ENCODE measurements around the gene KNTC1.
"Not testable (repeated sequence)": the region's sequence is repeated elsewhere in the genome, so short reads cannot be mapped to it uniquely, and the experiment has no call there.

The KNTC1 gene

DNA sequence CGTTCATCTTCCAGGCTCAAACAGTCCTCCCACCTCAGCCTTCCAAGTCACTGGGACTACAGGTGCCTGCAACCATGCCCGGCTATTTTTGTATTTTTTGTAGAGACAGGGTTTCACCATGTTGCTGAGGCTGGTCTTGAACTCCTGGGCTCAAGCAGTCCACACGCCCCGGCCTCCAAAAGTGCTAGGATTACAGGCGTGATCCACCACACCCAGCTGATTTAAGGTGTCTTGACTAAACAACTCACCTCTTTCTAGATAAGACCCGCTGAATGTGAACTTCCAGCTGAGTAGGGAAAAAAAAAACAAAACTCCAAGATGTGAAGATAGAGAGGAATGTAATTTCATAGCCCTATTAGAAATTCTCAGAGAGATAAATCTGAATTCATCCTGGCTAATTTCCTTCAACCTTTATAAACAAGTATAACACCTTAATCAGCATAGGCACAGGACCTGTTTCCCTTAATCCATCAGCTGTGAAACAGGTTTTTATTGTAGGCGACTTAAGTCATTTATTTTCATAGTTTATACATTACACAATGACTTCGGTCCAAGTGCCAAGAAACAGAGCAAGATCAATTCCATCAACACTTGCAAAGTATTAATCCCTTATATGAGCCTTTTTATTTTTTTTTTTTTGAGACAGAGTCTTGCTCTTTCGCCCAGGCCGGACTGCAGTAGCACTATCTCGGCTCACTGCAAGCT lies 124.6 kb downstream of the KNTC1 start:
- TF ChIP-seq, protein P1, sequence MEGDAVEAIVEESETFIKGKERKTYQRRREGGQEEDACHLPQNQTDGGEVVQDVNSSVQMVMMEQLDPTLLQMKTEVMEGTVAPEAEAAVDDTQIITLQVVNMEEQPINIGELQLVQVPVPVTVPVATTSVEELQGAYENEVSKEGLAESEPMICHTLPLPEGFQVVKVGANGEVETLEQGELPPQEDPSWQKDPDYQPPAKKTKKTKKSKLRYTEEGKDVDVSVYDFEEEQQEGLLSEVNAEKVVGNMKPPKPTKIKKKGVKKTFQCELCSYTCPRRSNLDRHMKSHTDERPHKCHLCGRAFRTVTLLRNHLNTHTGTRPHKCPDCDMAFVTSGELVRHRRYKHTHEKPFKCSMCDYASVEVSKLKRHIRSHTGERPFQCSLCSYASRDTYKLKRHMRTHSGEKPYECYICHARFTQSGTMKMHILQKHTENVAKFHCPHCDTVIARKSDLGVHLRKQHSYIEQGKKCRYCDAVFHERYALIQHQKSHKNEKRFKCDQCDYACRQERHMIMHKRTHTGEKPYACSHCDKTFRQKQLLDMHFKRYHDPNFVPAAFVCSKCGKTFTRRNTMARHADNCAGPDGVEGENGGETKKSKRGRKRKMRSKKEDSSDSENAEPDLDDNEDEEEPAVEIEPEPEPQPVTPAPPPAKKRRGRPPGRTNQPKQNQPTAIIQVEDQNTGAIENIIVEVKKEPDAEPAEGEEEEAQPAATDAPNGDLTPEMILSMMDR (IDR thresholded peaks at IDR 0.05; ENCODE audit: low read length): no peak
- TF ChIP-seq EZH2phosphoT487 (IDR thresholded peaks at IDR 0.05; ENCODE audit: low read length) (no peak), EZH2 (optimal IDR thresholded peaks at IDR 0.05; ENCODE audit: low read depth, low read length) (no peak)
- H3K4me2 ChIP-seq (ENCODE audit: low read depth, low read length): no peak overlapping the region

DNA sequence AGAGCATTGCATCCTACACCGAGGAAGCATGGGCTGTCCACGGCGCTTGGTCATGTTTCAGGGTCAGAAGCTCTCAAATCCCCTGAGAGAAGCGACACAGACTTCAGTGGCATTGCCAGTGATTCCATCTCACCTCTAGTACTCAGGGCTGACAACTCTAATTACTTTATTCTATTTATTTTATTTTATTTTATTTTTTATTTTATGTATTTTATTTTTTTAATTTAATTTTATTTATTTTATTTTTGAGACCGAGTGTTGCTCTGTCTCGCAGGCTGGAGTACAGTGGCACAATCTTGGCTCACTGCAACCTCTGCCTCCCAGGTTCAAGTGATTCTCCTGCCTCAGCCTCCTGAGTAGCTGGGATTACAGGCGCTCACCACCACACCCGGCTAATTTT lies 126.2 kb downstream of the KNTC1 start:
- H4K20me1 ChIP-seq (ENCODE audit: insufficient read depth, low read length); H3K9me3 ChIP-seq (replicated peaks; ENCODE audit: insufficient read depth, low read length); H3K9me2 ChIP-seq (replicated peaks; ENCODE audit: insufficient read depth, low read length); H3K4me3 ChIP-seq (ENCODE audit: low read length); H3K79me2 ChIP-seq (ENCODE audit: low read length); H2AFZ ChIP-seq (ENCODE audit: low read length); H3K4me2 ChIP-seq (ENCODE audit: low read depth, low read length); H3K36me3 ChIP-seq (replicated peaks; ENCODE audit: insufficient read depth, low read length); H3K27me3 ChIP-seq (replicated peaks; ENCODE audit: insufficient read depth, low read length); H3K9ac ChIP-seq (ENCODE audit: low read length); H3K4me1 ChIP-seq (ENCODE audit: low read length); H3F3A ChIP-seq (ENCODE audit: insufficient read depth, low read length); H3K27ac ChIP-seq (ENCODE audit: low read length); DNase-seq: not testable (repeated sequence)

More for the DNA sequence above, 124.6 kb downstream of the KNTC1 start:
- Histone ChIP-seq H2AFZ (ENCODE audit: low read length) (no peak overlapping the region), H3K36me3 (replicated peaks; ENCODE audit: insufficient read depth, low read length) (no peaks in the 10 kb centered on the region), H3K9me3 (replicated peaks; ENCODE audit: insufficient read depth, low read length) (no peaks in the 10 kb centered on the region), H3F3A (ENCODE audit: insufficient read depth, low read length) (no peaks in the 10 kb centered on the region), H3K27me3 (replicated peaks; ENCODE audit: insufficient read depth, low read length) (no peaks in the 10 kb centered on the region), H3K27ac (ENCODE audit: low read length) (no peak overlapping the region), H3K4me1 (ENCODE audit: low read length) (no peaks in the 10 kb centered on the region), H3K79me2 (ENCODE audit: low read length) (no peaks in the 10 kb centered on the region), H3K4me3 (ENCODE audit: low read length) (no peak overlapping the region), H3K9ac (ENCODE audit: low read length) (no peak overlapping the region), H4K20me1 (ENCODE audit: insufficient read depth, low read length) (no peaks in the 10 kb centered on the region), H3K9me2 (replicated peaks; ENCODE audit: insufficient read depth, low read length) (no peaks in the 10 kb centered on the region)
- no peak for DNase-seq

DNA sequence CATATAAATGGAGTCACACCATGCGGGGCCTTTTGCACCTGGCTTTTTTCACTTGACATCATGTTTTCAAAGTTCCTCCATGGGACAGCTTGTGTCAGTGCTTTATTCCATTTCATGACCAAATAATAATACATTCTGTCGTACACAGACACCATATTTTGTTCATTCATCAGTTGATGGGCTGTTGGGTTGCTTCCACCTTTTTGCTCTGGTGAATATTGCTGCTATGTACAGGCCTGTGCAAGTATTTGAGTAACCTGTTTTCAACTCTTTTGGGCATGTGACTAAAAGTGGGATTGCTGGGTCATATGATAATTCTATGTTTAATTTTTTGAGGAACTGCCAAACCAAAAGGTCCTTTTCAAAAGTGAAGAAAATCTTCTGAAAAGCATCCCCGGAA lies 129.2 kb downstream of the KNTC1 start:
- H3K9me2 ChIP-seq (replicated peaks; ENCODE audit: insufficient read depth, low read length): no peaks in the 10 kb centered on the region
- H3K4me3 ChIP-seq (ENCODE audit: low read length): no peak overlapping the region
- no peak overlapping the region for H3K27ac ChIP-seq (ENCODE audit: low read length)
- H3K4me1 ChIP-seq (ENCODE audit: low read length): no peaks in the 10 kb centered on the region
- no peak overlapping the region for H3K9ac ChIP-seq (ENCODE audit: low read length)
- no peaks in the 10 kb centered on the region for H4K20me1 ChIP-seq (ENCODE audit: insufficient read depth, low read length)
- no peaks in the 10 kb centered on the region for H3K9me3 ChIP-seq (replicated peaks; ENCODE audit: insufficient read depth, low read length)
- no peaks in the 10 kb centered on the region for H3K27me3 ChIP-seq (replicated peaks; ENCODE audit: insufficient read depth, low read length)
- H3K4me2 ChIP-seq (ENCODE audit: low read depth, low read length): no peak overlapping the region
- H2AFZ ChIP-seq (ENCODE audit: low read length): no peak overlapping the region
- H3K79me2 ChIP-seq (ENCODE audit: low read length): no peaks in the 10 kb centered on the region
- no peaks in the 10 kb centered on the region for H3K36me3 ChIP-seq (replicated peaks; ENCODE audit: insufficient read depth, low read length)
- no peaks in the 10 kb centered on the region for H3F3A ChIP-seq (ENCODE audit: insufficient read depth, low read length)
- no peak for DNase-seq
- TF ChIP-seq EZH2 (optimal IDR thresholded peaks at IDR 0.05; ENCODE audit: low read depth, low read length) (no peak), EZH2phosphoT487 (IDR thresholded peaks at IDR 0.05; ENCODE audit: low read length) (no peak)
- TF ChIP-seq, protein P1 (IDR thresholded peaks at IDR 0.05; ENCODE audit: low read length): no peak

DNA sequence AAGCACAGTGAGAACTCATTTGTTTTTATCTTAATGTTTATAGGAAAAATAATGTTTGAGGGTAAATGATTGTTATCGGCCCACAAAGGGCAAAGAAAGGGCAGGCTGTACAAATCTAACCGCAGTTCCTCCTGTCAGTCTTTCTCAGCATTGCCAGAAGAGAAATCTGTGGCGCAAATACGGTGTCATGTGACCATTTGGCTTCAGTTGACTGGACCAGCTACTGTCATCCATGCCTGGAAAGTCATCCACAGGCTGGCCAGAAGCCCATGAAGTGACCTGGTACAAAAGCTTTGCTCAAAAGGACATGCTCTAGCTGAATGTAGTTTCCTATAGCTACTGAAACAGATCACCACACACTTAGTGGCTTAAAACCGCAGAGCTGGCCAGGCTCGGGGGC lies 132.5 kb downstream of the KNTC1 start:
- Histone ChIP-seq H3K79me2 (ENCODE audit: low read length) (no peaks in the 10 kb centered on the region), H3K4me3 (ENCODE audit: low read length) (no peak overlapping the region), H3K27me3 (replicated peaks; ENCODE audit: insufficient read depth, low read length) (no peaks in the 10 kb centered on the region), H3K9me3 (replicated peaks; ENCODE audit: insufficient read depth, low read length) (no peaks in the 10 kb centered on the region), H3K9me2 (replicated peaks; ENCODE audit: insufficient read depth, low read length) (no peaks in the 10 kb centered on the region), H4K20me1 (ENCODE audit: insufficient read depth, low read length) (no peaks in the 10 kb centered on the region), H3K9ac (ENCODE audit: low read length) (no peak overlapping the region), H3F3A (ENCODE audit: insufficient read depth, low read length) (no peaks in the 10 kb centered on the region), H3K36me3 (replicated peaks; ENCODE audit: insufficient read depth, low read length) (no peaks in the 10 kb centered on the region), H3K4me1 (ENCODE audit: low read length) (no peaks in the 10 kb centered on the region), H2AFZ (ENCODE audit: low read length) (no peak overlapping the region), H3K4me2 (ENCODE audit: low read depth, low read length) (no peak overlapping the region), H3K27ac (ENCODE audit: low read length) (no peak overlapping the region)
- no peak for DNase-seq
- no peak for TF ChIP-seq EZH2 (optimal IDR thresholded peaks at IDR 0.05; ENCODE audit: low read depth, low read length)
- no peak for TF ChIP-seq EZH2phosphoT487 (IDR thresholded peaks at IDR 0.05; ENCODE audit: low read length)
- TF ChIP-seq, protein P1 (IDR thresholded peaks at IDR 0.05; ENCODE audit: low read length): no peak

Measured in MM.1S (cell line).